ENCODE measurements around the gene FGF14.
"Not testable (repeated sequence)": the region's sequence is repeated elsewhere in the genome, so short reads cannot be mapped to it uniquely, and the experiment has no call there.

FGF14 gene

GRCh38 chr13:102097708-102098107 lies 304.1 kb downstream of the FGF14 start:
- Histone ChIP-seq H4K91ac (ENCODE audit: low read depth, low read length) (no peak overlapping the region), H3K14ac (ENCODE audit: low read length) (no peak overlapping the region), H3K9me3 (ENCODE audit: insufficient read depth, low read depth, low read length) (no peaks in the 10 kb centered on the region), H4K8ac (ENCODE audit: low read depth, low read length) (no peak overlapping the region), H4K12ac (ENCODE audit: low read depth, low read length) (no peak overlapping the region), H3K36me3 (ENCODE audit: control insufficient read depth in 1 of 2, insufficient read depth in 2 of 2, low read length in 2 of 2) (no peaks in the 10 kb centered on the region), H3K18ac (ENCODE audit: low read length) (no peak overlapping the region), H3K27me3 (ENCODE audit: insufficient read depth, low read length) (no peaks in the 10 kb centered on the region), H2BK5ac (ENCODE audit: low read depth, low read length, poor library complexity) (no peak overlapping the region), H3K79me2 (ENCODE audit: control insufficient read depth, insufficient read depth, low read length, poor library complexity) (no peaks in the 10 kb centered on the region), H2BK120ac (ENCODE audit: insufficient read depth, low read length, poor library complexity) (no peak overlapping the region), H3K4me1 (ENCODE audit: control insufficient read depth in 1 of 2, insufficient read depth in 2 of 2, low read length in 2 of 2) (no peaks in the 10 kb centered on the region), H2BK12ac (ENCODE audit: low read length) (no peak overlapping the region), H3K27ac (ENCODE audit: low read depth, low read length) (no peak overlapping the region), H3K79me1 (ENCODE audit: low read length) (no peaks in the 10 kb centered on the region), H3K4me2 (ENCODE audit: low read length) (no peak overlapping the region), H2AFZ (ENCODE audit: insufficient read depth, low read length, poor library complexity) (no peak overlapping the region), H2AK5ac (ENCODE audit: low read length) (no peak overlapping the region), H3K4me3 (ENCODE audit: low read depth, low read length) (peak overlapping the region; percentile 10), H3K4ac (ENCODE audit: low read depth, low read length) (no peak overlapping the region), H3K9ac (ENCODE audit: low read length) (no peak overlapping the region), H3K23ac (ENCODE audit: low read length) (no peak overlapping the region)
- no peak for DNase-seq
- no CpG with 5 or more reads among the region's 5 CpGs for WGBS (ENCODE audit: extremely low coverage, insufficient coverage, insufficient read length)

GRCh38 chr13:102093288-102093687 lies 308.6 kb downstream of the FGF14 start:
- not testable (repeated sequence) for H3K79me2 ChIP-seq (ENCODE audit: control insufficient read depth, insufficient read depth, low read length, poor library complexity); H3K36me3 ChIP-seq (ENCODE audit: control insufficient read depth in 1 of 2, insufficient read depth in 2 of 2, low read length in 2 of 2); H4K91ac ChIP-seq (ENCODE audit: low read depth, low read length); H3K27me3 ChIP-seq (ENCODE audit: insufficient read depth, low read length); H3K18ac ChIP-seq (ENCODE audit: low read length); H2AK5ac ChIP-seq (ENCODE audit: low read length); H3K14ac ChIP-seq (ENCODE audit: low read length); H3K9ac ChIP-seq (ENCODE audit: low read length); H4K8ac ChIP-seq (ENCODE audit: low read depth, low read length); H3K4ac ChIP-seq (ENCODE audit: low read depth, low read length); DNase-seq; H3K79me1 ChIP-seq (ENCODE audit: low read length); H3K4me2 ChIP-seq (ENCODE audit: low read length); H3K23ac ChIP-seq (ENCODE audit: low read length); H3K4me3 ChIP-seq (ENCODE audit: low read depth, low read length); H3K4me1 ChIP-seq (ENCODE audit: control insufficient read depth in 1 of 2, insufficient read depth in 2 of 2, low read length in 2 of 2); H2AFZ ChIP-seq (ENCODE audit: insufficient read depth, low read length, poor library complexity); H2BK12ac ChIP-seq (ENCODE audit: low read length); H2BK120ac ChIP-seq (ENCODE audit: insufficient read depth, low read length, poor library complexity); H2BK5ac ChIP-seq (ENCODE audit: low read depth, low read length, poor library complexity); H4K12ac ChIP-seq (ENCODE audit: low read depth, low read length); H3K9me3 ChIP-seq (ENCODE audit: insufficient read depth, low read depth, low read length); H3K27ac ChIP-seq (ENCODE audit: low read depth, low read length)

GRCh38 chr13:102091231-102091630 lies 310.6 kb downstream of the FGF14 start:
- no peak overlapping the region for H3K4me3 ChIP-seq (ENCODE audit: low read depth, low read length)
- H2AFZ ChIP-seq (ENCODE audit: insufficient read depth, low read length, poor library complexity), result no peak overlapping the region
- no peaks in the 10 kb centered on the region for H3K36me3 ChIP-seq (ENCODE audit: control insufficient read depth in 1 of 2, insufficient read depth in 2 of 2, low read length in 2 of 2)
- no peak overlapping the region for H2BK12ac ChIP-seq (ENCODE audit: low read length)
- no peak overlapping the region for H3K18ac ChIP-seq (ENCODE audit: low read length)
- H3K27me3 ChIP-seq (ENCODE audit: insufficient read depth, low read length), result no peaks in the 10 kb centered on the region
- no peaks in the 10 kb centered on the region for H3K9me3 ChIP-seq (ENCODE audit: insufficient read depth, low read depth, low read length)
- no peak overlapping the region for H2AK5ac ChIP-seq (ENCODE audit: low read length)
- no peaks in the 10 kb centered on the region for H3K79me2 ChIP-seq (ENCODE audit: control insufficient read depth, insufficient read depth, low read length, poor library complexity)
- no peak overlapping the region for H4K91ac ChIP-seq (ENCODE audit: low read depth, low read length)
- no peak overlapping the region for H3K4ac ChIP-seq (ENCODE audit: low read depth, low read length)
- no peak overlapping the region for H3K14ac ChIP-seq (ENCODE audit: low read length)
- no peaks in the 10 kb centered on the region for H3K4me1 ChIP-seq (ENCODE audit: control insufficient read depth in 1 of 2, insufficient read depth in 2 of 2, low read length in 2 of 2)
- no peak overlapping the region for H3K9ac ChIP-seq (ENCODE audit: low read length)
- H3K27ac ChIP-seq (ENCODE audit: low read depth, low read length), result no peak overlapping the region
- no peak overlapping the region for H2BK120ac ChIP-seq (ENCODE audit: insufficient read depth, low read length, poor library complexity)
- H3K4me2 ChIP-seq (ENCODE audit: low read length), result no peak overlapping the region
- no peak overlapping the region for H4K12ac ChIP-seq (ENCODE audit: low read depth, low read length)
- no peak overlapping the region for H3K23ac ChIP-seq (ENCODE audit: low read length)
- no peaks in the 10 kb centered on the region for H3K79me1 ChIP-seq (ENCODE audit: low read length)
- no peak overlapping the region for H2BK5ac ChIP-seq (ENCODE audit: low read depth, low read length, poor library complexity)
- WGBS (ENCODE audit: extremely low coverage, insufficient coverage, insufficient read length), result no CpG with 5 or more reads among the region's 3 CpGs
- DNase-seq, result peak in 1 of 2 donors; percentile 12
- no peak overlapping the region for H4K8ac ChIP-seq (ENCODE audit: low read depth, low read length)

GRCh38 chr13:102090532-102090931 lies 311.3 kb downstream of the FGF14 start:
- H3K36me3 ChIP-seq (ENCODE audit: control insufficient read depth in 1 of 2, insufficient read depth in 2 of 2, low read length in 2 of 2), result no peaks in the 10 kb centered on the region
- DNase-seq, result no peak
- no peak overlapping the region for H3K27ac ChIP-seq (ENCODE audit: low read depth, low read length)
- H2BK5ac ChIP-seq (ENCODE audit: low read depth, low read length, poor library complexity), result no peak overlapping the region
- no CpG with 5 or more reads among the region's 8 CpGs for WGBS (ENCODE audit: extremely low coverage, insufficient coverage, insufficient read length)
- no peak overlapping the region for H2BK120ac ChIP-seq (ENCODE audit: insufficient read depth, low read length, poor library complexity)
- no peak overlapping the region for H3K4ac ChIP-seq (ENCODE audit: low read depth, low read length)
- H3K79me1 ChIP-seq (ENCODE audit: low read length), result no peaks in the 10 kb centered on the region
- H3K79me2 ChIP-seq (ENCODE audit: control insufficient read depth, insufficient read depth, low read length, poor library complexity), result no peaks in the 10 kb centered on the region
- no peak overlapping the region for H4K8ac ChIP-seq (ENCODE audit: low read depth, low read length)
- H3K4me2 ChIP-seq (ENCODE audit: low read length), result no peak overlapping the region
- H4K91ac ChIP-seq (ENCODE audit: low read depth, low read length), result no peak overlapping the region
- H3K9ac ChIP-seq (ENCODE audit: low read length), result no peak overlapping the region
- H2AK5ac ChIP-seq (ENCODE audit: low read length), result no peak overlapping the region
- no peak overlapping the region for H2AFZ ChIP-seq (ENCODE audit: insufficient read depth, low read length, poor library complexity)
- H3K9me3 ChIP-seq (ENCODE audit: insufficient read depth, low read depth, low read length), result no peaks in the 10 kb centered on the region
- H4K12ac ChIP-seq (ENCODE audit: low read depth, low read length), result no peak overlapping the region
- no peak overlapping the region for H2BK12ac ChIP-seq (ENCODE audit: low read length)
- no peaks in the 10 kb centered on the region for H3K27me3 ChIP-seq (ENCODE audit: insufficient read depth, low read length)
- H3K18ac ChIP-seq (ENCODE audit: low read length), result no peak overlapping the region
- H3K14ac ChIP-seq (ENCODE audit: low read length), result no peak overlapping the region
- no peak overlapping the region for H3K4me3 ChIP-seq (ENCODE audit: low read depth, low read length)
- H3K23ac ChIP-seq (ENCODE audit: low read length), result no peak overlapping the region
- H3K4me1 ChIP-seq (ENCODE audit: control insufficient read depth in 1 of 2, insufficient read depth in 2 of 2, low read length in 2 of 2), result no peaks in the 10 kb centered on the region

- no peak overlapping the region for H2AFZ ChIP-seq (ENCODE audit: insufficient read depth, low read length, poor library complexity)
- no peak for DNase-seq
- H3K9me3 ChIP-seq (ENCODE audit: insufficient read depth, low read depth, low read length), result no peaks in the 10 kb centered on the region
- no peak overlapping the region for H2BK12ac ChIP-seq (ENCODE audit: low read length)
- H3K4me3 ChIP-seq (ENCODE audit: low read depth, low read length), result no peak overlapping the region
- no peaks in the 10 kb centered on the region for H3K79me2 ChIP-seq (ENCODE audit: control insufficient read depth, insufficient read depth, low read length, poor library complexity)
- H4K8ac ChIP-seq (ENCODE audit: low read depth, low read length), result no peak overlapping the region
- H2BK120ac ChIP-seq (ENCODE audit: insufficient read depth, low read length, poor library complexity), result no peak overlapping the region
- no peak overlapping the region for H3K27ac ChIP-seq (ENCODE audit: low read depth, low read length)
- no peak overlapping the region for H3K14ac ChIP-seq (ENCODE audit: low read length)
- no peak overlapping the region for H3K23ac ChIP-seq (ENCODE audit: low read length)
- no peak overlapping the region for H3K4me2 ChIP-seq (ENCODE audit: low read length)
- no peaks in the 10 kb centered on the region for H3K79me1 ChIP-seq (ENCODE audit: low read length)
- no peak overlapping the region for H2BK5ac ChIP-seq (ENCODE audit: low read depth, low read length, poor library complexity)
- no peaks in the 10 kb centered on the region for H3K4me1 ChIP-seq (ENCODE audit: control insufficient read depth in 1 of 2, insufficient read depth in 2 of 2, low read length in 2 of 2)
- no peak overlapping the region for H4K91ac ChIP-seq (ENCODE audit: low read depth, low read length)
- H2AK5ac ChIP-seq (ENCODE audit: low read length), result no peak overlapping the region
- no peak overlapping the region for H3K4ac ChIP-seq (ENCODE audit: low read depth, low read length)
- no peak overlapping the region for H3K18ac ChIP-seq (ENCODE audit: low read length)
- no peak overlapping the region for H4K12ac ChIP-seq (ENCODE audit: low read depth, low read length)
- no peaks in the 10 kb centered on the region for H3K36me3 ChIP-seq (ENCODE audit: control insufficient read depth in 1 of 2, insufficient read depth in 2 of 2, low read length in 2 of 2)
- H3K27me3 ChIP-seq (ENCODE audit: insufficient read depth, low read length), result no peaks in the 10 kb centered on the region
- no peak overlapping the region for H3K9ac ChIP-seq (ENCODE audit: low read length)
Observed at GRCh38 chr13:102089722-102090121, 312.1 kb downstream of the FGF14 start.
